ENCODE results near the gene ZP3. TPM values are rescaled to one million over a fixed set of nuclear protein-coding genes. Genes with fewer than 3 reads are reported as not detected.
"Not testable (repeated sequence)": the region's sequence is repeated elsewhere in the genome, so short reads cannot be mapped to it uniquely, and the experiment has no call there.

Gene ZP3
- polyA plus RNA-seq (ENCODE audit: insufficient read length) = 1.2 TPM

- DNase-seq = no peak
Observed at GRCh38 chr7:76424413-76425111, at the start of gene ZP3. TSS of gene ZP3 (plus strand) at chr7:76424950. CDS start at chr7:76424965, 15 bp downstream.

DNA sequence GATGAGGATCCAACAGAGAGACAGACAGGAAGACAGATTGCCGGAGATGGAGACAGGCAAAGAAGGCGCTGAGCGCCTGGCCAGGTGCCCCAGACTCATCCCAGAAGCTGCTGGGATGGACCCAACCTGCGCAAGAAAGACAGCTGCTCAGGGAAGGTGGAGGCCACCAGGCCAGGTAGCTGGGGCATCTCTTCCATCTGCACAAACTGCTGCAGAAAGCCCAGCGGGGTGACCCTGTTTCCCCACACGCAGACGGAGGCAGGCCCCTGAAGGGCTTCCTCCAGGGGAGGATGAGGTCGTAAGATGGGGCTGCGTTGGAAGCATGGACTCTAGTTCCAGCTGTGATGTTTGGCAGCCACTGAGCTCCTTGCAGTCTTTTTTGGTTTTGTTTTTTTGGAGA is 49.5 kb upstream of the ZP3 start:
- DNase-seq = no peak

DNA sequence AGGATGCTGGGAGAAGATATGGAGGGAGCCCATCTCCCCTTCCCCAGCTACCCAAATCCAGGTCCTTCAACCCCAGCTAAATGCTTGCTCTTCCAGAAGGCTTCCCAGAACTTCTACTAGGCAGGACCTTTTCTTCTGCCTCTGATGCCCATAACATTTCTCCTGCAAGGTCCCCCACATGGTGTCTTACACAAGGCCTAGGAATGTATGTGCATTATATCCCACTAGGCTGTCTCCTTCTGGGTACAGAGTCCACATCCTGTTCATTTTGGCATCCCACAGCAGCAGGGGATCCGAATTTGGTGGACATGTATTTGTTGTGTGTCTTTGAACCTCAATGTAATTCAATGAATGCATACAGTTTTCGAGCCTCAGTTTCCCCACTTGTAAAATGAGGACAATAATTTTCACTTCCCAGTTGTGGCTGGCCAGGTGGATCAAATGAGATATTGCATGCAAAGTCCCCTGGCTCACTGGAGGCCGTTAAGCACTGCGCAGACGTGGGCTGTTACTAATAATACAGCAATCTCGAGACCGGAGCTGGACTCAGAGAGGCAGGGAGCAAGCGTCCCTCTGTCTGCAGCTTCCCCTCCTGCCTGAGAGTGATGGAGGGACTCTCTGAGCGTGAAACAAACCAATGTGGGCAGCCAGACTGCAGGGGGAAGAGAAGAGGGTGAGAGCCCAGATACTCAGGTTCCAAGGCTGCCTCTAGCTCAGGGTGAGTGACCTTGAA is 47.4 kb upstream of the ZP3 start:
- DNase-seq = no peak

GRCh38 chr7:76380623-76380966 is 44.2 kb upstream of the ZP3 start:
- DNase-seq = no peak

DNA sequence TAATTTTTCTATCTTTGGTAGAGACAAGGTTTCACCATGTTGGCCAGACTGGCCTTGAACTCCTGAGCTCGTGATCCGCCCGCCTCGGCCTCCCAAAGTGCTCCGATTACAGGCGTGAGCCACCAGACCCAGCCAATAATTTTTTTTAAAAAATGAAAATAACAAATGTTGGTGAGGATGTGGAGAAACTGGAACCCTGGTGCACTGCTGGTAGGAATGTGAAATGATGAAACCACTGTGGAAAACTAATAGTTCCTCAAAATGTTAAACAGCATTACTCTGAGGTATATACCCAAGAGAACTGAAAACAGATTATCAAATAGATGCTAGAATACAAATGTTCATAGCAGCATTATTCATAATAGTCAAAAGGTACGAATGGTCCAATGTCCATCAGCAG is 42.9 kb upstream of the ZP3 start:
- no peak for DNase-seq

DNA sequence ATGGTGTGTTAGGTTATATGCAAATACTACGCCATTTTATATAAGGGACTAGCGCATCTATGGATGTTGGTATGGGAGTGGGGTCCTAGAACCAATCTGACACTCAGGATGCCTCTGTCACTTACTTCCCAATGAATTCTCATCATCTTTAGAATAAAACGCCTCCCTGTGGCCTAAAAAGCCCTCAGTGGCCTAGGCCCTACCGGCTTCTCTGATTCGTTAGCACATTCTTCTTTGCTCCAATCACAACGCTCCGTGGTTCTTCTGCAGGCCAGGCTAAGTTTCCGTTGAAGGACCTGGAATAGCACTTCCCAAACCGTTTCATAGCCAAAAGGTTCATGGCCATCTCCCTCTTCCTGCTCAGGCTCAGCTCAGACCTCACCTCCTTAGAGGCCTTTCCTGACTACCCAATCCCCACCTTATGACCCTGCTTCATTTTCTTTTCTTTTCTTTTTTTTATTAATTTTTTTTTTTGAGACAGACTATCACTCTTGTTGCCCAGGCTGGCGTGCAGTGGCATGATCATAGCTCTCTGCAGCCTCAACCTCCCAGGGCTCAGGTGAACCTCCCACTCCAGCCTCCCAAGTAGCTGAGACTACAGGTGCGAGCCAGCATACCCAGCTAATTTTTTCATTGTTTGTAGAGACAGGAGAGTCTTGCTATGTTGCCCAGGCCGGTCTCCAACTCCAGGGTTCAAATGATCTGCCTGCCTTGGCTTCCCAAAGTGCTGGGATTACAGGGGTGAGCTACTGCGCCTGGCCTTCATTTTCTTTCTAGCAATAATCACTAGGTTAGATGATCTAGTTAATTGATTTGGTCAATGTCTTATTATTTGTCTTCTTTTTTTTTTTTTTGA is 41.4 kb upstream of the ZP3 start:
- DNase-seq = no peak

DNA sequence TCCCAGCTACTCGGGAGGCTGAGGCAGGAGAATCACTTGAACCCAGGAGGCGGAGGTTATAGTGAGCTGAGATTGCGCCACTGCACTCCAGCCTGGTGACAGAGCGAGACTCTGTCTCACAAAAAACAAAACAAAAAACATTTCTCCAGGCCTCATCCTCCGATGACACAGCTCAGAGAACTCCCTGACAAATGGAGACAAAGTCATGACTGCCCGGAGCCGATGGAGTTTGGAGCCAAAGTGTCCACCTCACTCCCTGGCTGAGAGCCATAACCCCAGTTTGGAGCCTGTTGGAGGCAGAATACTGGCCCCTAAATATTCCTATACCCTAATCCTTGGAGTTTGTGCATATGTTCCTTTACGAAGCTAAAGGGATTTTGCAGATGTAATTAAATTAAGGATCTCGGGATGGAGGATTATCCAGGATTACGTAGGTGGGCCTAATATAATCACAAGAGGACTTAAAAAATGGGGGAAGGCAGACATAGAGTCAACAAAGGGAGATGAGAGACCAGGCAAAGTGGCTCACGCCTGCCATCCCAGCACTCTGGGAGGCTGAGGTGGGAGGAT is 38.0 kb upstream of the ZP3 start:
- DNase-seq = no peak

- not testable (repeated sequence) for DNase-seq
Observed at GRCh38 chr7:76387789-76388188, 37.0 kb upstream of the ZP3 start.

- DNase-seq = no peak
Observed at GRCh38 chr7:76390092-76390491, 34.7 kb upstream of the ZP3 start.

DNA sequence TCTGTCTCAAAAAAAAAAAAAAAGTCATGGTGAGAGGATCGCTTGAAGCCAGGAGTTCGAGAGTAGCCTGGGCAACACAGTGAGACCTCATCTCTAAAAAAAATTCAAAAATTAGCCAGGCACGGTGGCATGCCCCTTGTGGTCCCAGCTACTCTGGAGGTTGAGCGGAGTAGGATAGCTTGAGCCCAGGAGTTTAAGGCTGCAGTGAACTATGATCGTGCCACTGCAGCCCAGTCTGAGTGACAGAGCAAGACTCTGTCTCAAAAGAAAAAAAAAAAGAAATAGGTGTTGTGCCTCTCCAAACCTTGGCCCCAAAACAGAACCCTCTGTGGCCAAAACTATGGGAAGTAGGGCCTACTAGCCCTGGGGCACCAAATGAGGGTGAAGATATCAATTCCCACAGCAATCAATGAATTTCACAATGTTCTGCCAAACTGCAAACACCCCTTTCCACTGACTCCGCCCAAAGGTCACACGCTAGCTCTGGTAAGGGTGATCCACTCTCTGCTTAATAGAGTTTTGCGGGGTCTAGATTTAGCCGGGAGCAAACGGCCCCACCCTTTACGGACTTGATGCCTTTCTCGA is 32.1 kb upstream of the ZP3 start:
- DNase-seq = no peak

DNA sequence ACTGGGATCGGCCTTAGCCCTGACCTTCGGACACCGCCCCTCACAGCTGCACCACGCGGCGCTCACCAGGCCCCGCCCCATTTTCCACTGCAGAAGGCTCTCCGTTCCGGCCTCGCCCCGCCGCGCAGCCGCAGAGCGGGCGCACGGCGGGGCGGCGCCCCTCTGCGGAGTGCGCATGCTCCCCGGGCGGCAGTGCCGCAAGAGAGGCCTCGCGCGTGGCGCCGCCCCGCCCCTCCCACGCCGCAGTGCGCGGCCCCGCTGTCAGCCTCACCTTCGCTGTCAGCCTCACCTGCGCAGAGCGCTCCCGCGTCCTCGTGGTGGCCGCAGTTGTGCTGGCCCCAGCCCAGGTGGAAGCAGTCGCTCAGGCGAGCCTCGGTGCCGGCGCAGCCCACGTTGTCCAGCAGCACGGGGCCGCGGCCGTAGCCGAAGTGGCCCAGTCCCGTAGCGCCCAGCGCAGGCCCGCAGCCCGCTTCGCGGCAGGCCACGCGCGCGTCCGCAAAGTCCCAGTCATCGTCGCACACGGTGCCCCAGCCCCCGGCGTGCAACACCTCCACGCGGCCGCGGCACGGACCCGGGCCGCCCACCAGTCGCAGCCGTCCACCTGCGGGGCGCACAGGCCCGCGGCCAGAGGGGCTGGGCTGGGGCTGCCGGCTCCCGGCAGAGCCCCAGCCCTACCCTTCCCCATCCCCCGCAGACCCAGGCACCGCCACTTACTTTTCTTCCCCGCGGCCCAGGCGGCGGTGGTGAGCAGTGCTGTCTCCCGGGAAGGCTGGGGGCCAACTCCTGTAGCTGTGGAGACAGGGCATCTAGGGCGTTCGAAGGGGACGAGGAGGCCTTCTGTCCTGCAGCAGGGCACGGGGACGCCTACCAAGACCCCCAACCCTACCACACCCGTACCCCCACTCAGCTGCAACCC is 31.4 kb upstream of the ZP3 start:
- DNase-seq = peak; percentile 96

GRCh38 chr7:76394957-76395356 is 29.8 kb upstream of the ZP3 start:
- DNase-seq = no peak

DNA sequence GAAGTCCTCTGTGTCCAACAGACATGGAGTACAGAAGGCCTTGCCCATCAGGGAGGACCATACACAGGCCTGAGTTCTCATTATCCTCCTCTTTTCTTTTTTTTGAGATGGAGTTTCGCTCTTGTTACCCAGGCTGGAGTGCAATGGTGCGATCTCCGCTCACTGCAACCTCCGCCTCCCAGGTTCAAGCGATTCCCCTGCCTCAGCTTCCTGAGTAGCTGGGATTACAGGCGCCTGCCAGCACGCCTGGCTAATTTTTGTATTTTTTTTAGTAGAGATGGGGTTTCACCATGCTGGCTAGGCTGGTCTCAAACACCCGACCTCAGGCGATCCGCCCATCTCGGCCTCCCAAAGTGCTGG is 29.2 kb upstream of the ZP3 start:
- DNase-seq = not testable (repeated sequence)

- DNase-seq = no peak
Observed at GRCh38 chr7:76395965-76396726, 28.6 kb upstream of the ZP3 start.

DNA sequence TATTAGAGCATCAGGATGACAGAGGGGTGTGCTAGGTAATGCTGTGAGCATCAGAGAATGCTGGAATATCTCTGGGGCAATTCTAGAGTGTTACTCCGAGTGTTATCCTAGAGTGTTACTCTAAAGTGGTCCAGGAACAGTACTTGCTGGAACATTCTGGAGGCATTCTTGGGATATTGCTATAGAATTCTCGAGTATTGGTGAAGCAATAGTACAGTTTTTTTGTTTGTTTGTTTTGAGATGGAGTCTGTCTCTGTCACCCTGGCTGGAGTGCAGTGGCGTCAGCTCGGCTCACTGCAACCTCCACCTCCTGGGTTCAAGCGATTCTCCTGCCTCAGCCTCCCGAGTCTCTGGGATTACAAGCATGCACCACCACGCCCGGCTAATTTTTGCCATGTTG is 27.9 kb upstream of the ZP3 start:
- DNase-seq = no peak

- DNase-seq = peak; percentile 67
Observed at GRCh38 chr7:76397409-76398183, 27.2 kb upstream of the ZP3 start.

GRCh38 chr7:76400248-76400647 is 24.5 kb upstream of the ZP3 start:
- DNase-seq = no peak

GRCh38 chr7:76403097-76403496 is 21.7 kb upstream of the ZP3 start:
- DNase-seq = not testable (repeated sequence)

DNA sequence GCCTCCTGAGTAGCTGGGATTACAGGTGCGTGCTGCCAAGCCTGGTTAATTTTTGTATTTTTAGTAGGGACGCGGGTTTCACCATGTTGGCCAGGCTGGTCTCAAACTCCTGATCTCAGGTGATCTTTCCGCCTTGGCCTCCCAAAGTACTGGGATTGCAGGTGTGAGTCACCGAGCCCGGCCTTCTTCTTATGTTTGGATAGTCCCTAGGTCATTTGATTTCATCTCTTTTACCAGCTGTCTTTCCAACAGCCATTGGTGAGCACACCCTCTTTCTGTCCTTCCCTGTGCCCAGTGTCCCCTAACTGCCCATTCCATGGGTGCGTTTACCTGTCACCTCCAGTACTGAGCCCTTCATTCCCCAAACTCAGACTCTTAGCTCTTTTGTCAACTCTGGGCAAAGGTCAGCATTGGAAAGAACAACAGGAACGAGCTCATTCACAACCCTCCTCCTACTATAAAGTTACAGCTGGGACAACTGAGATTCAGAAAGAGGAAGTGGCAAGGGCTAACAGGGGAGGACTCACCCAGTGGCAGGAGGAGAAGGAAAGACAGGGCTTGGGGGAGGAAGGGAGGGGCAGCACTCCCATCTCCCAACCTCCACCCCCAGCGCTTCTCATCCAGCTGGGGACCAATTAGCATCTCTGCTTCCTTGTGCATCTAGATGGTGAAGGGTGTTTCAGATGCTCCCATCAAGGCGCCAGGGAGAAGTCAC is 20.8 kb upstream of the ZP3 start:
- no peak for DNase-seq
